NB4 (cell line): ENCODE measurements around the gene VILL.

Experiments
- DNase-seq: peaks from one replicate; pipeline ENCODE4 v3.0.0; 2010; ENCODE audit warnings: low read depth
- H3K4me3 ChIP-seq: one replicate; pipeline ENCODE4 v1.5.1; 2011; ENCODE audit warnings: mild to moderate bottlenecking, low read depth, low read length, moderate library complexity
- MYC ChIP-seq: IDR thresholded peaks from 2 replicates; pipeline ENCODE4 v1.6.1; 2011; ENCODE audit warnings: low read depth, low read length
- POLR2A ChIP-seq: IDR thresholded peaks from 2 replicates; pipeline ENCODE4 v1.6.1; 2011; ENCODE audit warnings: mild to moderate bottlenecking; ENCODE audit not compliant: insufficient read length; ENCODE audit errors: extremely low read depth
- TF ChIP-seq, protein P1 (sequence below): IDR thresholded peaks from 2 replicates; pipeline ENCODE4 v1.6.1; 2011; ENCODE audit warnings: low read depth, low read length
- TF ChIP-seq, protein P2 (sequence below): IDR thresholded peaks from one replicate; pipeline ENCODE4 v1.5.1; 2012; ENCODE audit warnings: low read depth, low read length

Gene VILL

GRCh38 chr3:38016410-38016809, 25.8 kb downstream of the VILL start:
- H3K4me3 ChIP-seq: no peak overlapping the region
- no peak for DNase-seq
- TF ChIP-seq POLR2A (no peak), MYC (no peak)
- TF ChIP-seq, protein P1, sequence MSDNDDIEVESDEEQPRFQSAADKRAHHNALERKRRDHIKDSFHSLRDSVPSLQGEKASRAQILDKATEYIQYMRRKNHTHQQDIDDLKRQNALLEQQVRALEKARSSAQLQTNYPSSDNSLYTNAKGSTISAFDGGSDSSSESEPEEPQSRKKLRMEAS: no peak
- TF ChIP-seq, protein P2, sequence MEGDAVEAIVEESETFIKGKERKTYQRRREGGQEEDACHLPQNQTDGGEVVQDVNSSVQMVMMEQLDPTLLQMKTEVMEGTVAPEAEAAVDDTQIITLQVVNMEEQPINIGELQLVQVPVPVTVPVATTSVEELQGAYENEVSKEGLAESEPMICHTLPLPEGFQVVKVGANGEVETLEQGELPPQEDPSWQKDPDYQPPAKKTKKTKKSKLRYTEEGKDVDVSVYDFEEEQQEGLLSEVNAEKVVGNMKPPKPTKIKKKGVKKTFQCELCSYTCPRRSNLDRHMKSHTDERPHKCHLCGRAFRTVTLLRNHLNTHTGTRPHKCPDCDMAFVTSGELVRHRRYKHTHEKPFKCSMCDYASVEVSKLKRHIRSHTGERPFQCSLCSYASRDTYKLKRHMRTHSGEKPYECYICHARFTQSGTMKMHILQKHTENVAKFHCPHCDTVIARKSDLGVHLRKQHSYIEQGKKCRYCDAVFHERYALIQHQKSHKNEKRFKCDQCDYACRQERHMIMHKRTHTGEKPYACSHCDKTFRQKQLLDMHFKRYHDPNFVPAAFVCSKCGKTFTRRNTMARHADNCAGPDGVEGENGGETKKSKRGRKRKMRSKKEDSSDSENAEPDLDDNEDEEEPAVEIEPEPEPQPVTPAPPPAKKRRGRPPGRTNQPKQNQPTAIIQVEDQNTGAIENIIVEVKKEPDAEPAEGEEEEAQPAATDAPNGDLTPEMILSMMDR: no peak

DNA sequence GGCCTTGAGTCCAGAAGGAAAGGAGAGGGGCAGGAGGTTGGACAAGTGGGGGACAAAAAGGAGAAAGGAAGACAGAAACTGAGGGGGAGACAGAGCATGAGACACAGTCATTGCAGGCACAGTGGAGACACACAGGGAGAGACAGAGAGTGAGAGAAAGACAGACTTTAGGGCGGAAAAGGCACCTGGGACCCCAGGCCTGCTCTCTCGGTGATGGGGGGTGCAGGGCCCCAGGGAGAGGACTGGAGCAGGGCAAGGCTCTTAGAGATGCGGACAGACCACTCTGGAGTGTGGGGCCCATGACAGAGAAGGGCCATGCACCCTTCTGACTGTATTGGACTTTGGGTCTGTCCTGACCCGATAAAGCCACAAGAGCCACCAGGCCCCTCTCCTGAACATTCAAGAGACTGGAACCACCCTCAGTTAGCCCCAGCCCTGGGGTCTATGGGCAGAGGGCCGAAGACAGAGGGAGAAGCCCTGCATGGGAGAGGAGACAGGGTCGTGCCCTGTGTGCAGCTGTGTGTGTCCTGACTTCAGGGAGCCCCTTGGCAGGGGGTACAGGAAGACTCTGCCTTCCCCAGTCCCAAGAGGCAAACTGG, 26.4 kb downstream of the VILL start:
- no peak for DNase-seq
- H3K4me3 ChIP-seq: no peak overlapping the region
- TF ChIP-seq, protein P2: no peak

DNA sequence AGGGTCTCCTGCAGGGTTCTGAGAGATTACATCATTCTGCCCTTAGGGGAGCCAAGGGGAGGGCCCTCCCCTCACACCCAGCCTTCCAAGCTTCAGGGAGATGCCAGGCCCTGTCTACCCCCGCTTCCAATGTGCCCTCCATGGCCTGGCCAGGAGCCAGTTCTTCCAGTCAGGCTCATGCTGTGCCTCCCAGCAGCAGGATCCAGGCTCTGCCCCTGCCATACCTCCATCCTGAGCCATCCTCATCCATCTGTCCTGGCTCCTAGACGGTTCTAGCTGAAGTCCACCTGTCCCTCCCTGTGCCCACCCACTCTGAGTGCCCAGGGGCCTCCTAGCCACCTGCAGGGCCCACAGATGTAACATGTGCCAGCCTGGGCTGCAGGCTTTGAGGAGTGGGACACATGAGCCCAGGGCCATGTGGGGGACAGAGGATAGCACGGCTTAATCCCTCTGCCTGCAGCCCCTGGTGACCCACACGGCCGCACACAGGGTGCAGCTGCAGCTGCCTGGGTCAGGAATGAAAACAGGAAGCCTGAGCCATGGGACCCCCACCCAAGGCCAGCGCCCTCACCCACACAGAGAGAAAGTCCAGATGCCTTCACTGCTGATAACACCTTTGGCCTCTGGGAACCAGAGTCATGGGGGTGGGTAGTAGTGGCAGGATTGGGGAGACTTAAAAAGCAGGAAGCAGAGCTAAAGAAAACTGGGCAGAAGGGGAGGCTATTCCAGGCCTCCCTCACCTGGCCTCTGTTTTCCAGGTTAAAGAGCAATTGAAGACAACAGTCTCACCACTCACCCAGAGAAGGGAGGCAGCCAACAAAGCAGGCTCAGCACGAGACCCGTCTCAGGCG, 27.1 kb downstream of the VILL start:
- no peak for DNase-seq
- TF ChIP-seq, protein P2: no peak
- TF ChIP-seq, protein P1: no peak
- no peak for TF ChIP-seq POLR2A
- no peak for TF ChIP-seq MYC
- no peak overlapping the region for H3K4me3 ChIP-seq

GRCh38 chr3:38018296-38019266, 28.0 kb downstream of the VILL start:
- no peak overlapping the region for H3K4me3 ChIP-seq
- TF ChIP-seq MYC: no peak
- TF ChIP-seq, protein P2: no peak
- no peak for TF ChIP-seq POLR2A
- TF ChIP-seq, protein P1: no peak
- DNase-seq: no peak

DNA sequence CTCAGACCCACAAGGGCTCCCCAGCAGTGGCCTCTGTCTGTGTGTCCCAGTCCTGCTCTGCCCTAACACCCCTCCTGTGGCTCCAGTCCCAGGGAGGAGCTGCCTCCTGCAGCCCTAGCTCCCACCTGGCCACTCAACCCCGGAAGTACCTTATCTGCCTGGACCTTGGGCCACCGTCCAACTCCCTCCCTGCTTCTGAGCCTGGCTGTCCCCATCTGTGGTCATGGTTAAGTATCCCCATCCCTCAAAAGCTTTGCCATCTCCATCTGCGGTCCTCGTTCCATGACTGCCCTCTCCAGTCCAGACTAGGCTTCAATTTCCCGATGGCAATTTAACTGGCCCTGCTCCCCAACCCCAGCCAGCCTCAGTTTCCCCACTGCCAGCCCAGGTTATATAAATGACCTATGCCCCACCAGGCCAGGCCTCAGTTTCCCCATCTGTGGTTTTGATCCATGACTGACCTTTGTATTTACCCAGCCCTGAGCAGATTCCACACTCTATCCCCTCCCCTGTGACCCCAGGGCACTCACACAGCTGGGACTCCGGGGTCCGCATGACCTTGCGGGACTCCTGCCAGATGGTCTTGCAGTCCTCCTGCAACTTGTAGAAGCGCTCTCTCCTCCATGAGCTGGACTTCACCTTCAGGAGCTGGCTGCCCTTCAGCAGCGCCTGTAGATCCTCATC, 29.2 kb downstream of the VILL start:
- TF ChIP-seq, protein P1: no peak
- TF ChIP-seq, protein P2: no peak
- TF ChIP-seq POLR2A (no peak), MYC (no peak)
- DNase-seq: no peak

More for the DNA sequence above, 29.2 kb downstream of the VILL start:
- H3K4me3 ChIP-seq: no peak overlapping the region
